Measurements from ENCODE around the gene NLGN1. TPM values are rescaled to one million over a fixed set of nuclear protein-coding genes. Genes with fewer than 3 reads are reported as not detected.

Gene NLGN1
- total RNA-seq, 1 experiment from 2014 or later = 5.2 TPM

- no peak overlapping the region for H2AFZ ChIP-seq (ENCODE audit: low read length)
- Mint-ChIP-seq H3K9me3 (peaks cover 3 to 8% of the 10 kb centered on the region in 2 experiments; a peak in 2 of 5 replicates), H3K4me3 (no peak overlapping the region), H3K36me3 (ENCODE audit: insufficient read depth in 1 of 3, low read depth in 3 of 3) (peaks cover 5 to 11% (median 6%) of the 10 kb centered on the region in 3 experiments; a peak in 6 of 7 replicates), H3K27me3 (ENCODE audit: low read depth) (no peaks in the 10 kb centered on the region), H3K27ac (no peak overlapping the region), H3K4me1 (peaks cover 2 to 5% of the 10 kb centered on the region in 2 experiments; a peak in 1 of 4 replicates)
- H3K27ac ChIP-seq (ENCODE audit: insufficient read length, low read depth, low read length) = no peak overlapping the region
- H4K91ac ChIP-seq (ENCODE audit: insufficient read length, low read depth, low read length) = no peak overlapping the region
- H2BK120ac ChIP-seq (ENCODE audit: low read depth, low read length, poor library complexity, severe bottlenecking) = no peak overlapping the region
- H3K79me1 ChIP-seq (ENCODE audit: insufficient read depth, low read depth, low read length, poor library complexity, severe bottlenecking) = no peaks in the 10 kb centered on the region
- no peak overlapping the region for H3K23ac ChIP-seq (ENCODE audit: insufficient read length, low read depth, low read length)
- H3K56ac ChIP-seq (ENCODE audit: insufficient read length, low read depth, low read length) = no peak overlapping the region
- no peak overlapping the region for H3K18ac ChIP-seq (ENCODE audit: insufficient read length, low read depth, low read length)
- DNase-seq = no peak
- H3K4me1 ChIP-seq (ENCODE audit: insufficient read depth, low read length) = no peaks in the 10 kb centered on the region
- whole genome bisulfite sequencing (ENCODE audit: extremely low coverage, insufficient read length, low lambda C conversion rate) = no CpG with 5 or more reads among the region's 2 CpGs
- no peaks in the 10 kb centered on the region for H3K79me2 ChIP-seq (ENCODE audit: insufficient read depth, low read length)
- H2BK12ac ChIP-seq (ENCODE audit: insufficient read length, low read depth, low read length) = no peak overlapping the region
- H3K27me3 ChIP-seq (ENCODE audit: insufficient read depth, low read length) = no peaks in the 10 kb centered on the region
- H3K9ac ChIP-seq (ENCODE audit: extremely low read depth, insufficient read length, low read length) = no peak overlapping the region
- H2AK5ac ChIP-seq (ENCODE audit: insufficient read length, low read length) = no peak overlapping the region
- no peak overlapping the region for H4K5ac ChIP-seq (ENCODE audit: insufficient read length, low read depth, low read length)
- no peak overlapping the region for H4K8ac ChIP-seq (replicated peaks; ENCODE audit: insufficient read length, low read depth, low read length)
- no peak overlapping the region for H2BK15ac ChIP-seq (ENCODE audit: low read depth, low read length)
- H3T11ph ChIP-seq (ENCODE audit: low read length) = no peak overlapping the region
- TF ChIP-seq CTCF (conservative IDR thresholded peaks at IDR 0.05) = no peak
- no peak overlapping the region for H3K14ac ChIP-seq (ENCODE audit: insufficient read depth, low read length)
- H2BK20ac ChIP-seq (ENCODE audit: low read depth, low read length, poor library complexity, severe bottlenecking) = no peak overlapping the region
- H3K4me2 ChIP-seq (ENCODE audit: insufficient read depth, insufficient read length, low read length) = no peak overlapping the region
- H2BK5ac ChIP-seq (ENCODE audit: insufficient read length, low read length) = no peak overlapping the region
- no peaks in the 10 kb centered on the region for H4K20me1 ChIP-seq (ENCODE audit: control insufficient read depth, insufficient read depth, insufficient read length)
- no peaks in the 10 kb centered on the region for H3K23me2 ChIP-seq (ENCODE audit: insufficient read length, low read depth, low read length, poor library complexity, severe bottlenecking)
- no peak overlapping the region for H3K4ac ChIP-seq (ENCODE audit: low read depth, low read length)
- no peaks in the 10 kb centered on the region for H3K9me3 ChIP-seq (ENCODE audit: control insufficient read depth, low read depth, low read length)
These were observed 772.7 kb downstream of the NLGN1 start for GRCh38 chr3:174170248-174170647.

Measured in H9 (cell line).